Measurements from ENCODE around the gene DLK1. TPM values are rescaled to one million over a fixed set of nuclear protein-coding genes. Genes with fewer than 3 reads are reported as not detected.
A peak's percentile ranks its signal among the peaks of the same experiment; 100 is the strongest.

Gene DLK1
- total RNA-seq, 6 experiments from 2014 or later = 1.7 to 13.4 (median 3.8) TPM; not detected in 3

DNA sequence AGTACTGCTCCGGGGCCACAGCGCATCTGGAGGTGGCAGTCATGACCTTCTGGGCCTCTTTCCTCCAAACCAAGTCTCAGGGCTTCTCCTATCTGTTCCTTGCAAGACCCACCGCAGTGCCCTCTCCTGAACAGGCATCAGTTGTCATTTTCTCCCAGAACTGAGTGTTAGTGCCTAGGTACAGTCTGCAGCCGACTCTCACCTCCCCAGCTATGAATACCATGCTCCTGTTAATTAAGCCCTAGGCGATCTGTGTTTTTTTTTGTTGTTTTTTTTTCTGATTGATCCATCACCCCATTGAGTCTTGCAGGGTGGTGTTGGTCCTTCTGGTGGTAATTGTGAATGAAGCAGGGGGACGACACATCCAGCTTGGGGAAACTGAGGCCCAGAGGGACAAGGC lies 47.5 kb upstream of the DLK1 start:
- peak overlapping the region; percentile 58 to 67 (median 67) for H3K27ac ChIP-seq
- WGBS (ENCODE audit: insufficient coverage, low coverage, low lambda C conversion rate, missing lambda C conversion rate) = 80% methylated on average over 4 of the region's 6 CpGs
- no peaks in the 10 kb centered on the region for H3K36me3 ChIP-seq
- intact Hi-C loops (cut with DNase I) = no loop called here
- H3K9me3 ChIP-seq = no peaks in the 10 kb centered on the region
- no peak overlapping the region for H3K4me3 ChIP-seq
- no peak for DNase-seq
- ATAC-seq = no peak
- no peak for TF ChIP-seq POLR2A (IDR thresholded peaks at IDR 0.05)
- TF ChIP-seq, protein P1, sequence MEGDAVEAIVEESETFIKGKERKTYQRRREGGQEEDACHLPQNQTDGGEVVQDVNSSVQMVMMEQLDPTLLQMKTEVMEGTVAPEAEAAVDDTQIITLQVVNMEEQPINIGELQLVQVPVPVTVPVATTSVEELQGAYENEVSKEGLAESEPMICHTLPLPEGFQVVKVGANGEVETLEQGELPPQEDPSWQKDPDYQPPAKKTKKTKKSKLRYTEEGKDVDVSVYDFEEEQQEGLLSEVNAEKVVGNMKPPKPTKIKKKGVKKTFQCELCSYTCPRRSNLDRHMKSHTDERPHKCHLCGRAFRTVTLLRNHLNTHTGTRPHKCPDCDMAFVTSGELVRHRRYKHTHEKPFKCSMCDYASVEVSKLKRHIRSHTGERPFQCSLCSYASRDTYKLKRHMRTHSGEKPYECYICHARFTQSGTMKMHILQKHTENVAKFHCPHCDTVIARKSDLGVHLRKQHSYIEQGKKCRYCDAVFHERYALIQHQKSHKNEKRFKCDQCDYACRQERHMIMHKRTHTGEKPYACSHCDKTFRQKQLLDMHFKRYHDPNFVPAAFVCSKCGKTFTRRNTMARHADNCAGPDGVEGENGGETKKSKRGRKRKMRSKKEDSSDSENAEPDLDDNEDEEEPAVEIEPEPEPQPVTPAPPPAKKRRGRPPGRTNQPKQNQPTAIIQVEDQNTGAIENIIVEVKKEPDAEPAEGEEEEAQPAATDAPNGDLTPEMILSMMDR (IDR thresholded peaks at IDR 0.05) = no peak
- peaks cover 0 to 7% (median 0%) of the 10 kb centered on the region in 4 donors for H3K4me1 ChIP-seq
- no peaks in the 10 kb centered on the region for H3K27me3 ChIP-seq

DNA sequence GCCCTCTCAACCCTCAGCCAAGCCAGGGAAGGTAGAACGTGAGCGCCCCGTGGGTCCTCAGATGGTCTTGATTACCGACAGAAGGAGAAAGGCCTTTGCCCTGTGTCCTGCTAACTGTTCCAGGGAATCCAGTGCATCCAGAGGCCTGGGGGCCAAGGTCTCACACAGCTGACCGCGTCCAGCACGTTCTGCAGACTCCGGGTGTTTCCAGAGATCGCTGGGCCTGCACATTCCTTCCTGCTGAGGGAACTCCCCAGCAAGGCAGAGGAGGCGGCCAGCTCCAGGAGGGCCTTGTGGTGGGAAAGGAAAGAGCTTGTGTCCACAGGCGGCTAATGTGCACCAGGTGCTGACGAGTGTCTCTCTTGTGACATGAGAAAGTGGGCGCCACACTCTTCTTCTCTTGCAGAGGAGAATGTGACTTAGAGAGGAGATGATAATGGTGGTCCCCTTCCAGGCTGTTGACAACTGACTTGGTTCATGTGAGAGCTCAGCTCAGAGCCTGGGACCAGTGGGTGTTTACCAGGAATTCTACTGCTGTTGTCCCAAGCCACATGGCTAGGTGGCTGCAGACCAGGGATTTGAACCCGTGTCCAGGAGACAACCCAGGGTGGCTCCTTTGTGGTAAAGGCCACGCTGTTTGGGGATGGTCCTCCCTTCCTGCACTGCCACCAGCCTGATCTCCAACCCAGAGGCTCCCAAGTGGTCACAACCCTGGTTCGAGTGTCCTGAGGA lies 46.8 kb upstream of the DLK1 start:
- Histone ChIP-seq H3K36me3 (no peaks in the 10 kb centered on the region), H3K27me3 (no peaks in the 10 kb centered on the region), H3K9me3 (no peaks in the 10 kb centered on the region), H3K4me3 (no peak overlapping the region), H3K27ac (peak overlapping the region; percentile 58 to 67 (median 67)), H3K4me1 (peaks cover 0 to 7% (median 0%) of the 10 kb centered on the region in 4 donors)
- WGBS (ENCODE audit: insufficient coverage, low coverage, low lambda C conversion rate, missing lambda C conversion rate) = 52% methylated on average over 7 of the region's 16 CpGs
- DNase-seq (peak in 2 of 3 donors; percentile 60 to 70), ATAC-seq (peak; percentile 54 to 72 (median 68))
- TF ChIP-seq POLR2A (IDR thresholded peaks at IDR 0.05) = no peak
- TF ChIP-seq, protein P1 (IDR thresholded peaks at IDR 0.05) = no peak
- intact Hi-C loops (cut with DNase I) = no loop called here

DNA sequence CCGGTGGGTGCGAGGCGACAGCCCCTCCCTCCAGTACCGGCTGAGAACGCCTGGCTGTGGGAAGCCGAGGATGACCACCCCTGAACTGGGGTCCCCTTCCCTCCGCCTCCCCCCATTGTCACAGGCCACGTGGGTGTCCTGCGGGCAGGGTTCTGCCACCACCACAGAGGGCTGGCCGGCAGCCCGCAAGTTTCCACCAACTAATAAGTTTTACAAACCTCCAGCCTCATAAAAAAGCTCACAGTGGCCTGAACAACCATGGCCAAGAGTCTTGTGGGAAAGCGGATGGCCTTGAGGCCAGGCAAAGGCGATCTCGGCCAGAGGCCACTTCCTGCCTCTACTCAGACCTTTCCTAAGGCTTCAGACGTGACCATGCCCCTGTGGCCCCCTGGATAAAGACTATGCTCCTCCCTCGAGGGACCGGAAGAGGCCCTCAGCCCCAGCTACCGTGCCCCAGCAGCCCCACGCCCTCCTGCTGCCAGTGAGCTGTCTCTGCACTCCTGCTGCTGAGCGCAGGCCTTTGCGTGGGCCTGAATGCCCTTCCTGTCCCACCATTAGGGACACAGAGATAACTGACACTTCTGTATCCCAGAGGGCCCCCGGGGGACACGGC lies 46.1 kb upstream of the DLK1 start:
- Histone ChIP-seq H3K4me3 (no peak overlapping the region), H3K4me1 (peaks cover 0 to 7% (median 0%) of the 10 kb centered on the region in 4 donors), H3K9me3 (no peaks in the 10 kb centered on the region), H3K36me3 (no peaks in the 10 kb centered on the region), H3K27ac (peak overlapping the region; percentile 57 to 67 (median 58)), H3K27me3 (no peaks in the 10 kb centered on the region)
- no peak for DNase-seq
- 39% methylated on average over 5 of the region's 23 CpGs for WGBS (ENCODE audit: insufficient coverage, low coverage, low lambda C conversion rate, missing lambda C conversion rate)
- intact Hi-C loops (cut with DNase I) = no loop called here
- ATAC-seq = peak; percentile 33 to 45 (median 40)
- no peak for TF ChIP-seq POLR2A (IDR thresholded peaks at IDR 0.05)
- TF ChIP-seq, protein P1 (IDR thresholded peaks at IDR 0.05) = no peak

DNA sequence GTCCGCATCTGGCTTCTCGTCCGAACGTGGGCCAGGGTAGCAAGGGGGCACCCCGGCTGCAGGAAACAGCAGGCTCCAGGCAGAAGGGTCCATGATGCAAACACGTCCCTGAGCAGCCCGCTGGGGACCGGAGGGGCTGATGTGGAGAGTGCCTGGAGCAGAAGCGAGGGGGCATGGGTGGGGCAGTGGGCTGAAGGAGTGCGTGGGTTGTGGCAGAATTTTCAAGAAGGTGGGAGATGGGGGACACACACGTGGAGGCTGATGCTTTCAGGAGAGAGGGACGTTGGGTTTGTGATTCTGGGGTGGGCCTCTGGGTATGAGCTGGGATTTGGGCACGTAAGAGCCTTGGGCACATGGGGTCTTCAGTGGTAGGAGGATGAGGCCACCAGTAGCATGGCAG lies 45.6 kb upstream of the DLK1 start:
- intact Hi-C loops (cut with DNase I) = no loop called here
- H3K27me3 ChIP-seq = no peaks in the 10 kb centered on the region
- H3K4me1 ChIP-seq = peaks cover 0 to 7% (median 0%) of the 10 kb centered on the region in 4 donors
- peak overlapping the region; percentile 57 to 67 (median 58) for H3K27ac ChIP-seq
- 71% methylated on average over 5 of the region's 13 CpGs for WGBS (ENCODE audit: insufficient coverage, low coverage, low lambda C conversion rate, missing lambda C conversion rate)
- DNase-seq (no peak), ATAC-seq (no peak)
- no peaks in the 10 kb centered on the region for H3K9me3 ChIP-seq
- no peak overlapping the region for H3K4me3 ChIP-seq
- no peak for TF ChIP-seq POLR2A (IDR thresholded peaks at IDR 0.05)
- H3K36me3 ChIP-seq = no peaks in the 10 kb centered on the region

DNA sequence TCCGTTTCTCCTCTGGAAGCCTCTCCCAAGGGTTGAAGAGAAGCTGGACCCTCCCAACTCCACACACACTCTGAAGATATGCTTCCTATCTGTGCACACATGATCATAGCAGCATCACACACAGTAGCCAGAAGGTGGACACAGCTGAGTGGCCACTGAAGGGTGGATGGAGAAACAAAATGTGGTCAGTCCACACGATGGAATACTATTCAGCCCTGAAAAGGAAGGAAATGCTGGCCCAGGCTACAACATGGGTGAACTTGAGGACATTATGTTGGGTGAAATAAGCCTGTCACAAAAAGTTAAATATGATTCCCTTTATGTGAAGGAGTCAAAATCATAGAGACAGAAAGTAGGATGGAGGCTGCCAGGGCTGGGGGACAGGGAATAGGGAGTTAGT lies 43.9 kb upstream of the DLK1 start:
- Histone ChIP-seq H3K36me3 (no peaks in the 10 kb centered on the region), H3K27ac (no peak overlapping the region), H3K27me3 (no peaks in the 10 kb centered on the region), H3K9me3 (no peaks in the 10 kb centered on the region), H3K4me1 (peaks cover 0 to 7% (median 0%) of the 10 kb centered on the region in 4 donors), H3K4me3 (no peak overlapping the region)
- DNase-seq (no peak), ATAC-seq (no peak)
- intact Hi-C loops (cut with DNase I) = no loop called here
- 64% methylated on average over 1 of the region's 2 CpGs for WGBS (ENCODE audit: insufficient coverage, low coverage, low lambda C conversion rate, missing lambda C conversion rate)
- TF ChIP-seq POLR2A (IDR thresholded peaks at IDR 0.05) = no peak
- TF ChIP-seq, protein P1 (IDR thresholded peaks at IDR 0.05) = no peak
